ENCODE results near the gene SEC24D.

Gene SEC24D

DNA sequence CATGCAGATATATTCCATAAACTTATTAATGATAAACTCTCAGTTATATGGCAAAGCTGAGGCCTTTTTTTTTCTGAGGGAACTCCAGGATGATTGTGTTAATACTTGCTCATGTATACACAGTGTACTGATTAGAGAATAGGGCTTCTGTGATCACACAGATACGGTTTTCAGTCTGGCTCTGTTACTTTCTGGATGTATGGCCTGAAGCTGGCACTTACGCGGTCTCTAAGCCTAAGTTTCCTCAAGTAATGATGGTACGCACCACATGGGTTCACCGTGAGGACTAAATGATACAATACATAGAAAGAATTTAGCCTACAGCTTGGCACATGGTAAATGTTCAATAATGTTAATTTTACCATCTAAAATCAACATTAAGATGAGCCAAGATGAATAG, 73.8 kb downstream of the SEC24D start:
- no peak overlapping the region for H3K27ac ChIP-seq
- peaks cover 37% of the 10 kb centered on the region for H3K36me3 ChIP-seq
- no peak for TF ChIP-seq Cebpa-rat (IDR thresholded peaks at IDR 0.05)
- H4K20me1 ChIP-seq, result no peaks in the 10 kb centered on the region
- H3K4me3 ChIP-seq, result no peak overlapping the region
- no peaks in the 10 kb centered on the region for H3K9me3 ChIP-seq
- no peaks in the 10 kb centered on the region for H3K27me3 ChIP-seq
- no peaks in the 10 kb centered on the region for H3K4me1 ChIP-seq
- no peak overlapping the region for H3K9ac ChIP-seq
- H3K4me2 ChIP-seq, result no peak overlapping the region

DNA sequence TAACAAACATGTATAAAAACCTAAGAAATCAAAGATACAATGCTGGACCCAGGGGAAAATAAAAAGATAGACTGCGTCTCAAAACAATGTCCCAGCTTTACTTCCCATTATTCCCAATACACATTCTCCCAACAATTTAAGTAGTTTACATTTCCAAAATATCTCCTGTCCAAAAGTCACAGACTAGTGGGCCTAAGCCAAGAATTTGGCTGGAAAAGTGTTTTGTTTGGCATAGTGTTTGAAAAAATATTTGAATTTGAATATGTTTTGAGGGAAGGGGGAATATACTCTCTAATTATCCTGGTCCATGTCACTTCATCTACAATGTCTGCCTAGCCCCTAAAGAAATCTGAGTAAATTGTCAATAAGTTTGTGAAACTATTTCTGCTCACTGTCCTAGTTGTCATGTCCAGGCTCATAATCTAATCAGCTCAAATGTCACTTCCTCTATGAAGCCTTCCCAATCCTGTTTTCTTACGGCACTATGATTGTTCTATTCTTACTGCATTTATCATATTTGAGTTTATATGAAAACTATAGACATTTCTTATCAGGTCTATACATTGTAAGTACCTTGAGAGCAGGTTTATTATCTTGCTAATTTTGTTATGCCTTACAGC, 74.4 kb downstream of the SEC24D start:
- no peak overlapping the region for H3K4me2 ChIP-seq
- H3K36me3 ChIP-seq, result peaks cover 35% of the 10 kb centered on the region
- H3K9ac ChIP-seq, result no peak overlapping the region
- no peak overlapping the region for H3K4me3 ChIP-seq
- no peaks in the 10 kb centered on the region for H3K9me3 ChIP-seq
- H4K20me1 ChIP-seq, result no peaks in the 10 kb centered on the region
- no peak for TF ChIP-seq Cebpa-rat (IDR thresholded peaks at IDR 0.05)
- H3K27ac ChIP-seq, result no peak overlapping the region
- H3K27me3 ChIP-seq, result no peaks in the 10 kb centered on the region
- no peaks in the 10 kb centered on the region for H3K4me1 ChIP-seq

DNA sequence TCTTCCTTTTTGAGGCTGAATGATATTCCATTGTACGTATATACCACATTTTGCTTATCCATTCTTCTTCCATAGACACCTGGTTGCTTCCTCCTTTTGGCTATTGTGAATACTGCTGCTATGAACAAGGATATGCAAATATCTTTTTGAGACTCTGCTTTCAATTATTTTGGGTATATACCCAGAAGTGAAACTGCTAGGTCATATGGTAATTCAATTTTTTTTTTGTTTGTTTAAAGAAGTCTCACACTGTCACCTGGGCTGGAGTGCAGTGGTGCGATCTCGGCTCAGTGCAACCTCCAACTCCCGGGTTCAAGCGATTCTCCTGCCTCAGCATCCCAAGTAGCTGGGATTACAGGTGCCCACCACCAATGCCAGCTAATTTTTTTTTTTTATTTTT, 75.4 kb downstream of the SEC24D start:
- TF ChIP-seq Cebpa-rat (IDR thresholded peaks at IDR 0.05), result no peak
- no peaks in the 10 kb centered on the region for H3K9me3 ChIP-seq
- no peak overlapping the region for H3K4me3 ChIP-seq
- H3K4me1 ChIP-seq, result no peaks in the 10 kb centered on the region
- H4K20me1 ChIP-seq, result no peaks in the 10 kb centered on the region
- no peaks in the 10 kb centered on the region for H3K27me3 ChIP-seq
- no peak overlapping the region for H3K4me2 ChIP-seq
- H3K27ac ChIP-seq, result no peak overlapping the region
- no peak overlapping the region for H3K9ac ChIP-seq
- H3K36me3 ChIP-seq, result peaks cover 34% of the 10 kb centered on the region

DNA sequence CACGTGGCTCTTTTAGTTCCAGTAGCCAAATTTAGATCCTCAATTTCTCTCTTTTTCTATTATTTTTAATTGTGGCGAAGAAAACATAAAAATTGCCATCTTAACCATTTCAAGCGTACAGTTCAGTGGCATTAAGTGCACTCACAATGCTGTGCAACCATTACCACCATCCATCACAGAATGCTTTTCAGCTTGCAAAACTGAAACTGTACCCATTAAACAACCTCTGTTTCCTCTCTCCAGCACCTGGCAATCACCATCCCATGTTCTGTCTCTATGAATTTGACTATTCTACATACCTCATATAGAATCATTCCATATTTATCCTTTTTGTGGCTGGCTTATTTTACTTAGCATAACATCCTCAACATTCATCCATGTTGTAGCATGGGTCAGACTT, 75.8 kb downstream of the SEC24D start:
- Histone ChIP-seq H3K36me3 (peaks cover 34% of the 10 kb centered on the region), H3K27ac (no peak overlapping the region), H3K4me2 (no peak overlapping the region), H3K9ac (no peak overlapping the region), H4K20me1 (no peaks in the 10 kb centered on the region), H3K27me3 (no peaks in the 10 kb centered on the region), H3K4me1 (no peaks in the 10 kb centered on the region), H3K9me3 (no peaks in the 10 kb centered on the region), H3K4me3 (no peak overlapping the region)
- TF ChIP-seq Cebpa-rat (IDR thresholded peaks at IDR 0.05), result no peak

DNA sequence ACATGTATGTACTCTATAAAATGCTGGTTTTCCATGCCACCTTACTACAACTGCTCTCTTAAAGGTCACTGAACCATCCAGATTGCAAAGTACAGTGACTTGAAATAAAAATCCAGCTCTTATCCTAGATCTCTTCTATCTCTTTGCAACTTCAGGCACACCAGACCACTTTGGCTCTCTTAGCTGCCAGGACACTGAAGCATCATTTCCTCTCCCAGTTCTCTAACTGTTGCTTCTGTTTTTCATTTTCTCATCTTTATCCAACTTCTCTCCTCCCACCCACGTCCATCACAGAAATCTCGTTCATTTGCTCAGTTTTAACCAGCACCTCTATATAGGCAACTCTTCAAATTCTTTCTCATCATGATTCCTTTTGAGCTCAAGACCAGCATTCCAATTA, 76.4 kb downstream of the SEC24D start:
- Histone ChIP-seq H3K4me2 (no peak overlapping the region), H3K36me3 (peaks cover 31% of the 10 kb centered on the region), H3K4me3 (no peak overlapping the region), H4K20me1 (no peaks in the 10 kb centered on the region), H3K4me1 (no peaks in the 10 kb centered on the region), H3K27me3 (no peaks in the 10 kb centered on the region), H3K27ac (no peak overlapping the region), H3K9me3 (no peaks in the 10 kb centered on the region), H3K9ac (no peak overlapping the region)
- TF ChIP-seq Cebpa-rat (IDR thresholded peaks at IDR 0.05), result no peak

DNA sequence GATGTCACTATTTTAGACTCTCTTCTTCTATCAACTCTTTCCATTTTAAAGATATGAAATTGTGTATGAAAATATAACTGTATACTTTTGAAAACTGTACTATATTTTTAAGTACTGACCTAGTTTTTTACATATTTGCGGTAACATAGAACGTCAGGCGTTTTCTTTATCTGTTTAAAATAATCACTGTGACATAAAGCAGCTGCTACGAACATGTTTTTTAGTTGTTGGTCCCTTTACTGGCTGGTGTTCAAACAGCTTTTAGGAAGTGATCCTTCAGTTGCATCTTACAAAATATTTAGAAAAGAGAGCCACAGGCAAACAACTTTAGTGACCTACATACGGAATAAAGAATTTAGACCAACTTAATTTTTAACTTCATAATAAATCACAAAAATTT, 77.6 kb downstream of the SEC24D start:
- H3K4me3 ChIP-seq, result no peak overlapping the region
- no peaks in the 10 kb centered on the region for H3K27me3 ChIP-seq
- H3K4me1 ChIP-seq, result no peaks in the 10 kb centered on the region
- no peaks in the 10 kb centered on the region for H4K20me1 ChIP-seq
- no peak for TF ChIP-seq Cebpa-rat (IDR thresholded peaks at IDR 0.05)
- H3K4me2 ChIP-seq, result no peak overlapping the region
- H3K36me3 ChIP-seq, result peaks cover 21% of the 10 kb centered on the region
- H3K9ac ChIP-seq, result no peak overlapping the region
- no peak overlapping the region for H3K27ac ChIP-seq
- no peaks in the 10 kb centered on the region for H3K9me3 ChIP-seq

DNA sequence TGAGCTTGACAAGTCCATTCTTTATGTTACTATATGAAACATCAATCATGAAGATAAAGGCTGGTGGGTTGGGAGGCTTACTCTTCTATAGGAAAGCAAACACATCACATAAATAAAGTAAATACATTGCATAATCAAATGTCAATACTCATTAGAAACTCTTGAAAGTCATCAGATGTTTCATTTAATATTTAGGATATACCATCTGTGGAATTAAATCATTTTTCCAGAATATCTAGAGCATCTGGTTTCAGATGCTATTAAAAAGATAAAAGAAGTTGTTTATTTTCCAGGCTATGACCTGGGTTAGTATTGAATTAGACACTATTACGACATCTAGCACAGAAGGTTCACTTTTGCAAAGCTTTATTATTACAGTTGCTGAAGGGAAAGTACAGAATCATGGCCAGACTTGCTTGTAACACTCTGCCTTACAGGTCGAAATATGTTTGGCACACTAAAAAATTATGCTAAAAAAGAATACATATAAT, 78.1 kb downstream of the SEC24D start:
- no peaks in the 10 kb centered on the region for H3K9me3 ChIP-seq
- H3K27ac ChIP-seq, result no peak overlapping the region
- peaks cover 20% of the 10 kb centered on the region for H3K36me3 ChIP-seq
- no peak overlapping the region for H3K4me2 ChIP-seq
- no peak overlapping the region for H3K9ac ChIP-seq
- no peak overlapping the region for H3K4me3 ChIP-seq
- H4K20me1 ChIP-seq, result no peaks in the 10 kb centered on the region
- H3K4me1 ChIP-seq, result no peaks in the 10 kb centered on the region
- no peak for TF ChIP-seq Cebpa-rat (IDR thresholded peaks at IDR 0.05)
- H3K27me3 ChIP-seq, result no peaks in the 10 kb centered on the region

DNA sequence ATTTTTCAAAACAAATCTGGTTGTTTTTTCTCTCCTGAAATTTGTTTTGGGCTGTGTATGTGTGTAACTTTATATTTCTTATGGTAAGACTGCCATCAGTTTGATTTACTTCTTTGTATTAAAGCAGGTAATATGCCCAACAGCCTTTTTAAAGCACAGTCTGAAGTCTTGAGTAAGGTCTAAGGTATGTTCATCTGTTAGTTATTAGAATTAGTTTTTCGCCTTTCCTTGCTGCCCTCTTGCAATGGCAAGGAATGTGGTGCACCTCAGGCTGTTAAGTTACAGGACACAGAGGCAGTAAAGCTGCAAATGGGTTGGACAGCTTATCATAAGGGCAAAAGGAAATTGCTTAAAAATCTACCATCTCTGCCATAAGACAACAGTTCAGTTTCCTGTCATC, 79.0 kb downstream of the SEC24D start:
- H3K4me3 ChIP-seq, result no peak overlapping the region
- no peaks in the 10 kb centered on the region for H3K4me1 ChIP-seq
- no peak overlapping the region for H3K9ac ChIP-seq
- peaks cover 24% of the 10 kb centered on the region for H3K36me3 ChIP-seq
- H3K4me2 ChIP-seq, result no peak overlapping the region
- H3K9me3 ChIP-seq, result no peaks in the 10 kb centered on the region
- no peak overlapping the region for H3K27ac ChIP-seq
- H4K20me1 ChIP-seq, result no peaks in the 10 kb centered on the region
- TF ChIP-seq Cebpa-rat (IDR thresholded peaks at IDR 0.05), result no peak
- no peaks in the 10 kb centered on the region for H3K27me3 ChIP-seq

DNA sequence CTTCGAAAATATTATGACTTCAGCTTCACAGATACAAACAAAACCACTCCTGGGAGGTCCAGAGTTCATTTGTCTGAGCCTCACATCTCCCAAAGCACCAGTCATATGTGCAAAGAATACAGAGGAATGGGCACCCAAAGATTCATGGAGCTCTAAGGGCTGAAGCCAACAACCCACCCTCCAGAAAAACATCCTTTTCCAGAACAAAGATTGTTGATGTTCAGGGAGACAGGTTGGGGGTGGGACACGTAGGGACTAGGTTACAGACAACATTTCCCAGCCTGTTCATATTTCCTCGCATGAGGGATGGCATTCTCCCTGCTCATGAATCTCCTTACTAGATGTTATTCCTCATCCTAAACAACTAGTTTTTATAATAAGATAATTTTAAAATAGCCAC, 79.5 kb downstream of the SEC24D start:
- no peaks in the 10 kb centered on the region for H3K27me3 ChIP-seq
- H3K9me3 ChIP-seq, result no peaks in the 10 kb centered on the region
- TF ChIP-seq Cebpa-rat (IDR thresholded peaks at IDR 0.05), result no peak
- H3K4me2 ChIP-seq, result no peak overlapping the region
- H3K9ac ChIP-seq, result no peak overlapping the region
- H4K20me1 ChIP-seq, result no peaks in the 10 kb centered on the region
- H3K27ac ChIP-seq, result no peak overlapping the region
- H3K4me3 ChIP-seq, result no peak overlapping the region
- H3K36me3 ChIP-seq, result peaks cover 29% of the 10 kb centered on the region
- no peaks in the 10 kb centered on the region for H3K4me1 ChIP-seq

DNA sequence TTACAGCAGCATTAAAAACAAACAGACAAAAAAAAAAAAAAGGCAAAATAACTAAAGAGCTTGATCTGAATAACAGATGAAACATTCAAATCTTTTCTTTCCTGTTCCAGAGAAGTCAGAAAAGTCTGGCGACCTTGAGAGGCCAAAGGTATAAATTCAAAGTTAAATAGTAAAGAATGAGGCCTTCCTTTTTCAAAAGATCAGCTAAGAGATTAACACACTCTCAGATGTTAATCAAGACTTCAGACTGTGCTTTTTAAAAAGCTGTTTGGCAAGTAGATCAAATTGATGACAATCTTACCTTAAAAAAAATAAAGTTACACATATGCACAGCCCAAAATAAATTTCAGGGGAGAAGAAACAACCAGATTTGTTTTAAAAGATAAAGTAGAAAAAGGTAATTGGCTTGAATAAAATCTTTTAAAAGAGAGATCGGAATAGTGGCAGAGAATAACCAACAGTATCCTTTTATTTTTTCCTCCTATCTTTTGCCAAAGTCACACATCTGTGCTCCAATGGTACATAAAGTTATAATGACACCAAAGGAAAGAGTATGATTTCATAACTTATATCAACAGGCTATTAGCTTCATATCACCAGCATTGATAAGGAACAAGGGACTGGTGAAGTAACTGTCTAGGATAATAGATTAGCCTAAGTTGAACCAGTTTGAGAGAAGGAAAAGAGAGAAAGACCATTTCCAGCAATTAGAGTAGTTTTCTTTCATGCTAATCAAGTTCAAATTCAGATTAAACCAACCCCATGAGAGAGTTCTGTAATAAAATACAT, 80.3 kb downstream of the SEC24D start:
- no peak overlapping the region for H3K4me3 ChIP-seq
- no peak overlapping the region for H3K27ac ChIP-seq
- no peaks in the 10 kb centered on the region for H4K20me1 ChIP-seq
- H3K4me2 ChIP-seq, result no peak overlapping the region
- H3K4me1 ChIP-seq, result no peaks in the 10 kb centered on the region
- peaks cover 26% of the 10 kb centered on the region for H3K36me3 ChIP-seq
- TF ChIP-seq Cebpa-rat (IDR thresholded peaks at IDR 0.05), result no peak
- no peaks in the 10 kb centered on the region for H3K9me3 ChIP-seq
- H3K9ac ChIP-seq, result no peak overlapping the region
- no peaks in the 10 kb centered on the region for H3K27me3 ChIP-seq
